Measurements from ENCODE around the gene DERL2. TPM values are rescaled to one million over a fixed set of nuclear protein-coding genes. Genes with fewer than 3 reads are reported as not detected.
"Not testable (repeated sequence)": the region's sequence is repeated elsewhere in the genome, so short reads cannot be mapped to it uniquely, and the experiment has no call there.

Gene DERL2
- polyA plus RNA-seq, 1 donor (not counting 4 experiments of a cell fraction or from before 2014, with no cell fraction given) = 83.6 TPM

DNA sequence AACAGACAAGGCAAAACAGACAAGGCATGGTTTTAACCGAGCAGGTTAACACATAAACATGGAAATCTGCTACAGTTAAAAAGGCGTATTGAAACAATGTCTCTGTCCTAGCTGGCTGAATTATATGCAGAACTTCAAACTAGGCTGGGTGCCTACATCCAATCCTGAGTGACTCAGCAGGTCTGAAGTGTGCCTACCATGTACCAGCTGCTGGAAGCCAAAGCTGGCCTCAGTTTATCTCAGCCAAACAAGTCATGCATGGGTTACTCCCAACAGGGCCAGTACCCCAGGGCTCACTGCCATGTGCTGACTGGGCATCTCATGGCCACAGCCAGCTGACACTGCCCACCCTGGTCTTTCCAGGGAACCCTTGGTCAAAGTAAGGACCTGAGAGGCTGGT, 51.0 kb downstream of the DERL2 start:
- H2AFZ ChIP-seq (ENCODE audit: control insufficient read depth, low read length) = no peak overlapping the region
- no peak overlapping the region for H3K27ac ChIP-seq (ENCODE audit: control insufficient read depth, insufficient read depth, low read length)
- no peak overlapping the region for H3K9ac ChIP-seq (ENCODE audit: control insufficient read depth, extremely low read depth, insufficient read depth, low read length)
- no peak overlapping the region for H3K4me2 ChIP-seq (ENCODE audit: control insufficient read depth, extremely low read depth, insufficient read depth, low read depth, low read length)
- peaks cover 24 to 70% of the 10 kb centered on the region in 2 experiments for H3K36me3 ChIP-seq (ENCODE audit: control insufficient read depth in 2 of 2, extremely low read depth in 1 of 2, insufficient read depth in 2 of 2, low read length in 2 of 2)
- dilution Hi-C loops (cut with MboI; ENCODE audit: extremely low pct_ligation_motif_present, low sequenced_read_pairs) = no loop called here
- TF ChIP-seq, protein P1, sequence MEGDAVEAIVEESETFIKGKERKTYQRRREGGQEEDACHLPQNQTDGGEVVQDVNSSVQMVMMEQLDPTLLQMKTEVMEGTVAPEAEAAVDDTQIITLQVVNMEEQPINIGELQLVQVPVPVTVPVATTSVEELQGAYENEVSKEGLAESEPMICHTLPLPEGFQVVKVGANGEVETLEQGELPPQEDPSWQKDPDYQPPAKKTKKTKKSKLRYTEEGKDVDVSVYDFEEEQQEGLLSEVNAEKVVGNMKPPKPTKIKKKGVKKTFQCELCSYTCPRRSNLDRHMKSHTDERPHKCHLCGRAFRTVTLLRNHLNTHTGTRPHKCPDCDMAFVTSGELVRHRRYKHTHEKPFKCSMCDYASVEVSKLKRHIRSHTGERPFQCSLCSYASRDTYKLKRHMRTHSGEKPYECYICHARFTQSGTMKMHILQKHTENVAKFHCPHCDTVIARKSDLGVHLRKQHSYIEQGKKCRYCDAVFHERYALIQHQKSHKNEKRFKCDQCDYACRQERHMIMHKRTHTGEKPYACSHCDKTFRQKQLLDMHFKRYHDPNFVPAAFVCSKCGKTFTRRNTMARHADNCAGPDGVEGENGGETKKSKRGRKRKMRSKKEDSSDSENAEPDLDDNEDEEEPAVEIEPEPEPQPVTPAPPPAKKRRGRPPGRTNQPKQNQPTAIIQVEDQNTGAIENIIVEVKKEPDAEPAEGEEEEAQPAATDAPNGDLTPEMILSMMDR (optimal IDR thresholded peaks at IDR 0.05 in 1 of 3, IDR thresholded peaks at IDR 0.05 in 1 of 3, conservative IDR thresholded peaks at IDR 0.05 in 1 of 3; ENCODE audit: extremely low read depth in 1 of 3, insufficient read depth in 2 of 3, low read length in 3 of 3) = no peak
- TF ChIP-seq EZH2 (IDR thresholded peaks at IDR 0.05; ENCODE audit: low read length) = no peak
- FAIRE-seq (no peak), DNase-seq (ENCODE audit: low read depth, low spot score) (no peak)
- H4K20me1 ChIP-seq (ENCODE audit: control insufficient read depth, extremely low read depth, insufficient read depth, low read length) = peaks cover 13% of the 10 kb centered on the region
- no peak overlapping the region for H3K4me3 ChIP-seq (ENCODE audit: control insufficient read depth in 2 of 3, extremely low read depth in 1 of 3, insufficient read depth in 2 of 3, low read depth in 1 of 3, low read length in 3 of 3)
- H3K9me3 ChIP-seq (ENCODE audit: control insufficient read depth, low read depth, low read length) = no peaks in the 10 kb centered on the region
- no peaks in the 10 kb centered on the region for H3K27me3 ChIP-seq (ENCODE audit: control insufficient read depth, extremely low read depth, insufficient read depth, low read length)
- H3K79me2 ChIP-seq (ENCODE audit: control insufficient read depth, insufficient read depth, low read length) = peaks cover 55% of the 10 kb centered on the region
- peaks cover 12% of the 10 kb centered on the region for H3K9me1 ChIP-seq (ENCODE audit: control insufficient read depth, extremely low read depth, insufficient read depth, low read length)
- peaks cover 64% of the 10 kb centered on the region for H3K4me1 ChIP-seq (ENCODE audit: control insufficient read depth, extremely low read depth, insufficient read depth, low read length)

DNA sequence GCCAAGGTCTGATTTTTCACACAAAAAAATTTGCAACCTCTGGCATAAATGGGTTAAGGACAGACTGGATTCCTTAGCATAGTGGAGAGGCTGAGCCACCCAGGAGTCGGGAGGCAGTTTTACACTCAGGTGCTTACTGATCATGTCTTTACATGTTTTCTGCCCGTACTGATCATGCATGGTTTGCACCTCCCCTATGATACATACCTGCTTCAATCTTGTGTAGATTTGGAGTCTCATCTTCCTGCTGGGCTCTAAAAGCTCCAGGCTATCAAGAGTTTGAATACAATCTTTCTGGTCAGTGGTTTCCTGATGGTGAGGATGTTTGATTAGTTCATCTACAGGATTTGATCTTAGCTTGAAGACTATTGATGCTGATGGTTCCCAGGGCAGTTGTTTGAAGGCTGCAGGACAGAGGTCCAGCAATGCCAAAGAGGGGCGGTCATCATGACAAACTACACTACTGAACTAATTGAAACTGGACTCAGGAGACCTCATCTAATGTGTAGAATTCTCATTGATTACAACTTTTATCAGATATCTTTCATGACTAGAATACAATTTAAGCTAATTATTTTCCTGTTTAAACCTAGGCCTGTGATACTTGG, 53.9 kb downstream of the DERL2 start:
- peak; percentile 60 for DNase-seq (ENCODE audit: low read depth, low spot score)
- peak; percentile 99 for FAIRE-seq
- Histone ChIP-seq H3K4me2 (ENCODE audit: control insufficient read depth, extremely low read depth, insufficient read depth, low read depth, low read length) (peak overlapping the region; percentile 29), H3K36me3 (ENCODE audit: control insufficient read depth in 2 of 2, extremely low read depth in 1 of 2, insufficient read depth in 2 of 2, low read length in 2 of 2) (peaks cover 27 to 72% of the 10 kb centered on the region in 2 experiments), H3K27me3 (ENCODE audit: control insufficient read depth, extremely low read depth, insufficient read depth, low read length) (no peaks in the 10 kb centered on the region), H3K9ac (ENCODE audit: control insufficient read depth, extremely low read depth, insufficient read depth, low read length) (no peak overlapping the region), H3K9me3 (ENCODE audit: control insufficient read depth, low read depth, low read length) (no peaks in the 10 kb centered on the region), H4K20me1 (ENCODE audit: control insufficient read depth, extremely low read depth, insufficient read depth, low read length) (peaks cover 13% of the 10 kb centered on the region), H3K79me2 (ENCODE audit: control insufficient read depth, insufficient read depth, low read length) (peaks cover 36% of the 10 kb centered on the region), H2AFZ (ENCODE audit: control insufficient read depth, low read length) (no peak overlapping the region), H3K9me1 (ENCODE audit: control insufficient read depth, extremely low read depth, insufficient read depth, low read length) (peaks cover 12% of the 10 kb centered on the region), H3K27ac (ENCODE audit: control insufficient read depth, insufficient read depth, low read length) (peak overlapping the region; percentile 62), H3K4me3 (ENCODE audit: control insufficient read depth in 2 of 3, extremely low read depth in 1 of 3, insufficient read depth in 2 of 3, low read depth in 1 of 3, low read length in 3 of 3) (no peak overlapping the region), H3K4me1 (ENCODE audit: control insufficient read depth, extremely low read depth, insufficient read depth, low read length) (peaks cover 51% of the 10 kb centered on the region)
- TF ChIP-seq, protein P1 (optimal IDR thresholded peaks at IDR 0.05 in 1 of 3, IDR thresholded peaks at IDR 0.05 in 1 of 3, conservative IDR thresholded peaks at IDR 0.05 in 1 of 3; ENCODE audit: extremely low read depth in 1 of 3, insufficient read depth in 2 of 3, low read length in 3 of 3) = no peak
- TF ChIP-seq EZH2 (IDR thresholded peaks at IDR 0.05; ENCODE audit: low read length) = no peak
- dilution Hi-C loops (cut with MboI; ENCODE audit: extremely low pct_ligation_motif_present, low sequenced_read_pairs) = no loop called here

DNA sequence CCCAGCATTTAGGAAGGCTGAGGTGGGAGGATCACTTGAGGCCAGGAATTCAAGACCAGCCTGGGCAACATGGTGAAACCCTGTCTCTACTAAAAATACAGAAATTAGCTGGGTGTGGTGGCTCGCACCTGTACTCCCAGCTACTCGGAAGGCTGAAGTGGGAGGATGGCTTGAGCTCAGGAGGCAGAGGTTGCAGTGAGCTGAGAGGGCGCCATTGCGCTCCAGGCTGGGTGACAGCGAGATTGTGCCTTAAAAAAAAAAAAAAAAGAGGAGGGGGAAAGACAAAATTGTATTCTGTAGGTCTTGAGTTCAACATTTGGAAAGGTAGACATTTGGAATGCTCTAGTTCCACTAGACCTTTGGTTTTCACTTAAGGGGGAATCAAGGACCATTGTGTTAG, 54.7 kb downstream of the DERL2 start:
- Histone ChIP-seq H3K9me1 (ENCODE audit: control insufficient read depth, extremely low read depth, insufficient read depth, low read length) (peaks cover 12% of the 10 kb centered on the region), H3K79me2 (ENCODE audit: control insufficient read depth, insufficient read depth, low read length) (peaks cover 28% of the 10 kb centered on the region), H3K27ac (ENCODE audit: control insufficient read depth, insufficient read depth, low read length) (peak overlapping the region; percentile 62), H3K4me1 (ENCODE audit: control insufficient read depth, extremely low read depth, insufficient read depth, low read length) (peaks cover 42% of the 10 kb centered on the region), H4K20me1 (ENCODE audit: control insufficient read depth, extremely low read depth, insufficient read depth, low read length) (peaks cover 13% of the 10 kb centered on the region), H3K36me3 (ENCODE audit: control insufficient read depth in 2 of 2, extremely low read depth in 1 of 2, insufficient read depth in 2 of 2, low read length in 2 of 2) (peaks cover 25 to 67% of the 10 kb centered on the region in 2 experiments)
- H3K9ac ChIP-seq (ENCODE audit: control insufficient read depth, extremely low read depth, insufficient read depth, low read length); H2AFZ ChIP-seq (ENCODE audit: control insufficient read depth, low read length); H3K4me2 ChIP-seq (ENCODE audit: control insufficient read depth, extremely low read depth, insufficient read depth, low read depth, low read length); H3K4me3 ChIP-seq (ENCODE audit: control insufficient read depth in 2 of 3, extremely low read depth in 1 of 3, insufficient read depth in 2 of 3, low read depth in 1 of 3, low read length in 3 of 3); DNase-seq (ENCODE audit: low read depth, low spot score); H3K27me3 ChIP-seq (ENCODE audit: control insufficient read depth, extremely low read depth, insufficient read depth, low read length); H3K9me3 ChIP-seq (ENCODE audit: control insufficient read depth, low read depth, low read length); FAIRE-seq; dilution Hi-C loops (cut with MboI; ENCODE audit: extremely low pct_ligation_motif_present, low sequenced_read_pairs): not testable (repeated sequence)

Measured in keratinocyte (primary cell).